GM21526 (cell line): Measurements from ENCODE around the gene RGCC.

Source experiments
- ATAC-seq: cut with Tn5 transposase; IDR thresholded peaks from one replicate; pipeline ENCODE4 v1.9.1; 2021; ENCODE audit warnings: moderate library complexity; ENCODE audit not compliant: unreplicated experiment, low FRiP score

Gene RGCC

DNA sequence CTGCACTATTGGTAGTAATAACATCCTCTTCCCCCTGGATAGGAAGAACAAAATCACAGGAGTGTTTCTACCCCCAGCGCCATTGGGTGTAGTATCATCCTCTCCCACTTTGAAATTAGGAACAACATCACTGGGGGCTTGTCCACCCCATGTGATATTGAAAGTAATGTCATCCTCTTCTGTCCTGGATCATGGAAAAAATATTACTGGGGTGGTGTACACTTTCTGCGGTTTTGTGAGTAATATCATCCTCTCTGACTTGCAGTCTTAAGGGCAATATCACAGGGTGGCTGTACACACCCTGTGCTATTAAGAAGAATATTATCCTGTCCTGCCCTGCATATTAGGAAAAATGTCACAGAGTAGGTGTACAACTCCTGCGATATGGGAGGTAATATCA lies 4.9 kb upstream of the RGCC start:
- ATAC-seq, result no peak

DNA sequence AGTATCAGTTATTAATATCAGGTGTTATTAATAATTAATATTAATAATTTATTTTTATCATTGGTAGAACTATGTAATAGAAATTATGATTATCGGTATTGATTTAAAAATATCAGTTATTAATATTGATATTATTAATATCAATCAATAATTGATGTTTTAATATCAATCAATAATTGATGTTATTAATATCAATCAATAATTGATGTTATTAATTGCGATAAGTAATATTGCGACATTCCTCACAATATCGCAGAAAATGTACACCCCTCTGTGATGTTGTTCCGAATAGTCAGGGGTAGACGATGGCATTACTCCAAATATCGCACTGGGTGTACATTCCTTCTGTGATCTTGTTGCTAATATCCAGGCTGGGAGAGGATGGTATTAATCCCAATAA lies 3.7 kb upstream of the RGCC start:
- no peak for ATAC-seq

DNA sequence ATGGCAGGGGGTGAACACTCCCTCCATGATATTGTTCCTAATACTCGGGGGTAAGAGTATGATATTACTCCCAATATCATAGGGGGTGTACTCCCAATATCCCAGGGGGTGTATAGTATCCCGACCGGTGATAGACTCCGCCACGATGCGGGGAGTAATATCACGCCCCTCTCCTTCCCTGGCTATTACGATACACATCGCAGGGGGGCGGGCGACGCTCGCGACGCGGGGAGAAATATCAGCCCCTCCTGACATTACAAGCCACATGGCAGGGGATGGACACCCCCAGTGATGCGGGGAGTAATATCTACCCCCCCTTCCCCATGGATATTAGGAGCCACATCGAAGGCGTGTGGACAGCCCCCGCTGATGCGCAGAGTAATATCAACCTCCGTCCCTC lies 3.2 kb upstream of the RGCC start:
- no peak for ATAC-seq

DNA sequence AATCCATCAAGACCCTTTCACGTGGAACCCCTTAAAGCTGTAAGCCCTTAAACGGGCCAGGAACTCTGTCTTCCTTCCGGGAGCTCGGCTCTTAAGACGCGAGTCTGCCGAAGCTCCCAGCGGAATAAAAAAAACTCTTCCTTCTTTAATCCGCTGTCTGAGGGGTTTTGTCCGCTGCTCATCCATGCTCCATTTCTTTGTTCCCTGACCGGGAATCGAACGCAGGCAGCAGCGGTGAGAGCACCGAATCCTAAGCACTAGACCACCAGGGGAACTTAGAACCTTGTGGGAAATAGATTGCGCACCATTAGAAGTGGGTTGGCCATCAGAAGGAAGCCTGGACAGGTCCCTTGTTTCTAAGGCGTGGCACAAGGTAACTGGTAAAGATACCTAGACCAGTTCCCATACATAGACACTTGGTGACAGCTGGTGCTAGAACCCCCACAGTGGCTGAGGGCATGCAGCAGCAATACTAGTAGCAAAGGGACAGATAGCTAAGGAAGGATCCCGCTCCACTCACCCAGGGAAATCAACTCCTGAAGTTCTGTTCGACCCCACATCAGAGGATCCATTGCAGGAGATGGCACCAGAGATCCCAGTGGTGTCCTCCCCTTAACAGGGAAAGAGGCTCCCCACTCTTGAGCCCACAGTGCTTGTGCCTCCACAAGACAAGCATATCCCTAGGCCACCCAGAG lies 1.5 kb upstream of the RGCC start:
- no peak for ATAC-seq

DNA sequence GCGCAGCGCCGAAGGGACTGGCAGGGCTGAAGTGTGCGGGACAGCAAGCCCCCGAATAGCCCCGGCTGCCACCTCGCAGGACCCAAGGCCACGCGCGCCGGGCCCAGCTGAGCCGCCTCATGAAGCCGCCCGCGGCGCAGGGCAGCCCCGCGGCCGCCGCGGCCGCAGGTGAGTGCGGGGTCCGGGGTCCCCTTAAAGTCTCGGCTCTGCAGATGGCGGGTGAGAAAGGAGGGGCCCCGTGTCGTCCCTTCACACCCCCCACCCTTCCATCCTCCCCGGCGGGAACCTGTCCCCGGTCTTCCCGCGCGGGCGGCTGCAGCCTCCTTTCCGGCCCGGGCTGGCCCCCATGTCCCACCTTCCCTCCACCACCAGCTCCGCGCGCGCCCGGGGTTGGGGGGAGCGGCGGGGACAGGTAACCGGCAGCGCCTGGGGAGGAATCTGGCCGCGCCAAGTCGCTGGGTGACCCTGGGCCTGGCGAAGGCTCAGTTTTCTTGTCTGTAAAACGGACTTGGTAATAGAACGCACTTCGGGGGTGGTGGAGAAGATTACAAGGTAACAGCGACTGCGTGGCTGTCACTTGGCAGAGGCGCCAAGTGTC lies 338 bp downstream of the RGCC start:
- ATAC-seq, result peak; percentile 8

DNA sequence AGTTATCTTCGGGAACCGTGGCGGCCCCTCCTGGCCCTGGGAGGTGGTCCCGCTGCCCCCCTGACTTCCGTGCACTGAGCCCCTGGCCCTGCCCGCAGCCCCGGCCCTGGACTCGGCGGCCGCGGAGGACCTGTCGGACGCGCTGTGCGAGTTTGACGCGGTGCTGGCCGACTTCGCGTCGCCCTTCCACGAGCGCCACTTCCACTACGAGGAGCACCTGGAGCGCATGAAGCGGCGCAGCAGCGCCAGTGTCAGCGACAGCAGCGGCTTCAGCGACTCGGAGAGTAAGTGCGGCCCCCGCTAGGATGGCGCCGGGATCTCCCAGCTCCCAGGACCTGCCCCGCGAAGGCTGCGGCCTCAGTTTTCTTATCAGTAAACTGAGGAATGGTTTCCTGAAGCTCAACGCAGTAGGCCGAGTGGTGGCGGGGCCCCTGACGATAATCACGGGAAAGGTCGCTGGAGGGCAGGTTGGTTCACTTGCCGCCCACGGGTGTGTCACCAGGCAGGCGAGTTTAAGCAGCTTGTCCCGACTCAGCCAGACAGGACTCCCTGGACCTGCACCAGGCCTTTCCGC lies 924 bp downstream of the RGCC start:
- peak; percentile 26 for ATAC-seq

DNA sequence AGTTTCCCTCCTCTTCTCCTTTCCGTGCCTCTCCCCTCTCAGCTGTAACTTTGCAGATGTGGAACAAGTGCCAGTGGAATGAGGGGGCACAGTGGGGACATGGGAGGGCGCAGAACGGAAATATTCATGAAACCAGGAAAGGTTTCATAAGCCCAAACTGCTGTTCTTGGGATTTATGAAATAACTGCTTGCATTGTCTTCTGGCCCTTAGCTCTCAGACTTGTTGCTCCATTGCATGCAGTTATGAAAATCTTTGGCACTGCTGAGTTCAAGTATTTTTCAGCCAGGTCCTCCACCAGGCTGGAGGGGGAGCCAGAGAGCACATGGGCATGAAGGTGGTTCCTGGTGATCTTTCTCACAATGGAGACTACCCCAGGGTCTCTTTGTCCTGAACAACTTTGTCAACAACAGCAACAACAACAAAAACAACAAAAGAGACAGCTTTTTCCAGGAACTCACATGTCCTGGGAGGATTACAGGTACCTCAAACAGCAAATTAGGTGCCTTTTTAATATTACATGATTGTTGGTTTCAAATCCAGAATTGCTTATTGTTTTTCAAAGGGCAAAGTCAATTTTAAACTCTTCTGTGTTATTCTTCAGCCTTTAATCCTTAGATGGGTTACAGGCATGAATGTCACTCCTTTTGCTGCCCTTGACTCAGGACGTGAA lies 1.5 kb downstream of the RGCC start:
- no peak for ATAC-seq

DNA sequence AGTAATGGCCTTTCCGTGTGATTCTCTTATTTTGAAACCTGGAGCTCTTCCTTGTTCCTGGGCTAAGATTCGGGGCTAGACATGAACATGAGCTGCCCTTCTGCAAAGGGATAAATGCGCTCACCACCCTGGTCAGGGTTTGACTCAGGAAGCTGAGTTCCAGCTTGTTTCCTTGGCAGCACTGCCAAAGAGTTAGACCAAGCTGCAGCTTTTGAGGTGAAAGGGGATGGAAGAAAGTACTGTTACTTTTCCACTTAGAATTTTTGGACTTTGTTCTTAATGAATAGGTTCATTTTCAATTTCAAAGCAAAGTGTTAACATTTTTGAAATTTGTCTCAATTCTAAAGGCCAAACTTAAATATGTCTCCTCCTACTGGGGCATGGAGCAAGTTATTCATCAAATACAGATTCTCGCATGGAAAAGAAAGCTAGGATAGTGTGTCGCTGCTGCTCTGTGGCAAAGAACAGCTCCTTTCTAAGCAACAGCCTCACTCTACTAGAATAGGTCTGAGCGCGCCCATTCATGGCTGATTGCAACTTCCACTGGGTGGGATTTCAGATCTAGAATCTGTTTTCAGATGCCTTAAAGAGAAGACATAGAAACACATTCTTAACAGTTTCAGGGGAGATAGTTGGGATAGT lies 2.2 kb downstream of the RGCC start:
- no peak for ATAC-seq

- ATAC-seq, result no peak
Observed at GRCh38 chr13:41460074-41460465, 2.7 kb downstream of the RGCC start.

DNA sequence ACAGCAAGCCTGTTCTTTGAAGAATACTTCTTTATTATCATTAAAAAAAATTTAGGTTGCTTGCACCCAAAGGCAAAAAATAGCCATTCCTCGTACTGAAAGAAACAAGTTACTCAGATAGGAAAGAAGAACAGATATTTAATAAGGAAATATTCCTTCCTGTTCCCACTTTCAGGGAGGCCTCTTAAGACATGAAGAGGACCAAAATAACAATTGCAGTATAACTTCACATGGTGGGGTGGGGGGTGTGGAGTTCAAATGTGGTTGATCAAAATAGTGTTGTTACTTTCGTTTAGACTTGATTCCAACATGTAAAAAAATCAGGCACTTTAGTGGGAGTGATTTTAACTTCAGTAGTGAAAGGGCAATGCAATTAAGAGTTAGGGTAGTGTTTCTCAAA lies 3.6 kb downstream of the RGCC start:
- no peak for ATAC-seq

- ATAC-seq, result no peak
Observed at GRCh38 chr13:41461527-41462139, 4.3 kb downstream of the RGCC start.

- ATAC-seq, result no peak
Observed at GRCh38 chr13:41462427-41462826, 5.1 kb downstream of the RGCC start.

DNA sequence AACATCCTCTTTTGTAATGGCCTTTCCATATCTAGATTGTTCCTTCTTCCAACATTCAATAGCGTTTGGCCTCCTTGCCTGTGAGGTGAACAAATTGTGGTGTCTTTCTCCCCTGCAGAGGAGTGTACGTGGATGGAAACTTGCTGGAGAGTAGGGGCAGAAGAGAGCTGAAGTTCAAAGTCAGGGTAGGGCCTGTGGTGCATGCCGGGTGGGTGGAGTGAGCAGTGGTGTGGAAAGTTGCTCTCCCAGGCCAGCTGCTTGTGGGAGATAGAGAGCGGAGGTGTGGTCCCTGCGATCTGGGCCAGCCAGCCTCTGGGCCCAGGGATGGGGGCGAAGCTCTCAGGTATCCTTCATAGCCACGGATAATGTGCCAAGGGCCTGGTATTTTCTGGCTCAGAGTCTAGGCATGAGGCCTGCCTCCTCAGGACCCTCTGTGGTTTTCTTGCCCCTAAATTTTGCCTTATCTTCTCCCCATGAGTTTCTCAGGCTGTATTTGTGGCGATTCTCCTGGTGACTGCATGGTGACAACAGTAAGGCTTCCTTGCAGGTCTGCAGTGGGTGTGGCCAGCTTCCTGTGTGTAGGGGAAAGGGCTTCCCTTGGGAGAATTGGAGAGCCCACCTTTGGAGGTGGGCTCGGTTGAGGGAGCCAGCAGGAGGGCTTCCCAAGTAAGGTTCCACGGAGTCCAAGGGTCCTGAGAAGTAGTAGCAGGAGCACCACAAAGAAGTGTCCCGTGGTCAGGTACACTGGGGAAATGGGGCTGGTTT lies 6.7 kb downstream of the RGCC start:
- ATAC-seq, result peak; percentile 48

DNA sequence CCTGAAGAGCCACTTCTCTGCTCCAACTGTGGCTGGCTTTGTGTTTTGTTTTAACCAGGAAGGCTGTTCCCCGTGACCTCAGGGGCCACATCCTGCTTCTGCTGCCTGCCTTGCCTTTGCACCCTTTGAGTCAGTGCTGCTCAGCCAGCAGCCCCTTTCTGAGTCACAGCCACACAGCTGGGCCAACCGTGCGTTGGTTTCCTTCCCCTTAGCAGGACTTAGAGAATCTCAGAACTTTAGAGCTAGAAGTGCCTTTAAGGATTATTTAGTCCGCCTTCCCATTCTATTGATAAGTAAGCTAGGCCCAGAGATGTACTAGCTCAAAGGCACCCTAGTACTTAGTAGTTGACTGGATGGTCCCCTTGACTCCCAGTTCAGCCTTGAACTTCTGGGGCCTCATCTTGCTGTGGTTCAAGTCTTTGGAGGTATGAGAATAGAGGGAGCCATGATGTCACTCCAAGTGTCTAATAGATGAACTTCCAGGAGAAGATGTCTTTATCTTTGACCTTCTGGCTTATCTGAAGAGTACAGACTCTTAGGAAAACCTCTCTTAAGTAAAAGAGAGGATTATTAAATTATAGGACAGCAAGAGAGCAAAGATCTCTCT lies 8.0 kb downstream of the RGCC start:
- ATAC-seq, result peak; percentile 86

DNA sequence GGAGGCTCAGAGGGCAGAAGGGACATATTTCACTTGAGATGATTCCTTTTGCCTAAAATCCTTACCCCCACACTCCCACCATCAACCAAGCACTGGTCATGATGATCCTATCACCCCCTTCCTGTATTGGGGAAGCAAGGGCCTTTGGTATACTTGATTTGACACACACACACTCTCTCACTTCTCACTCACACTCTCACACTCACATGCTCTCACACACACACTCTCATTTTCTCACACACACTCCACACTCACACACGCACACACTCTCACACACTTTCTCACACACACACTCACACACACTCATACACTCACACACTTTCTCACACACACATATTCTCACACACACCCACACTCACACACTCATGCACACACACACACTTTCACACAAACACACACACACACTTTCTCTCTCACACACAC lies 8.6 kb downstream of the RGCC start:
- ATAC-seq, result no peak

GRCh38 chr13:41467425-41467945 lies 10.1 kb downstream of the RGCC start:
- ATAC-seq, result no peak

- ATAC-seq, result no peak
Observed at GRCh38 chr13:41468631-41469030, 11.3 kb downstream of the RGCC start.

DNA sequence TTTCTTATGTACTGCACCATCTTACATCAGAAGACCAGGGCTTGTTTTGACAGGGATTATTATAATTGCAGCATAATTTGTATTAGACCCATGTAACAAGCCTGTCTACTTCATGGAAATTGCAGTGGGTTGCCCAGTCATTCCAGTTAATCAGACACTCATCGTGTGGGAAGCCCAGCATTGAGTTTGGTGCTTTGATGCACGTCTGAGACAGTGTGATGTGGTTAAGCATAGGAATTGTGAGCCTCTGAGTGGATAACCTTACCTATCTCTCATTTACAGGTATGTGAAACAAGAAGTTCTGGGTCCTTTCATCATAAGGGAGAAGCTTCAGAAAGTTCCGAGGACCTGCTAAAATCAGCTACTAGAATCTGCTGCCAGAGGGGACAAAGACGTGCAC lies 12.8 kb downstream of the RGCC start:
- ATAC-seq, result no peak

DNA sequence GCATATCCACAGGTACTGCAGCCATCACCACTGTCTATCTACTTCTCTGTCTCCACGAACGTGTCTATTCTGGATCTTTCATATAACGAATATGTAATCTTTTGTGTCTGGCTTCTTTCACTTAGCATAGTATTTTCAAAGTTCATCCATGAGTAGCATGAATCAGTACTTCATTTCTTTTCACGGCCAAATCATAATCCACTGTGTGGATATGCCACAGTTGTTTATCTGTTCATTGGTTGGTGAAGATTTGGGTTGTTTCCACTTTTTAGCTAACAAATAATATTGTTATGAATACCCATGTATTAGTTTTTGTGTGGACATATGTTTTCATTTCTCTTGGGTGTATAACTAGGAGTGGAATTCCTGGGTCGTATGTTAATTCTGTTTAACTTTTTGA lies 14.4 kb downstream of the RGCC start:
- no peak for ATAC-seq
